ENCODE results near the gene GOLGA8N.

The GOLGA8N gene

DNA sequence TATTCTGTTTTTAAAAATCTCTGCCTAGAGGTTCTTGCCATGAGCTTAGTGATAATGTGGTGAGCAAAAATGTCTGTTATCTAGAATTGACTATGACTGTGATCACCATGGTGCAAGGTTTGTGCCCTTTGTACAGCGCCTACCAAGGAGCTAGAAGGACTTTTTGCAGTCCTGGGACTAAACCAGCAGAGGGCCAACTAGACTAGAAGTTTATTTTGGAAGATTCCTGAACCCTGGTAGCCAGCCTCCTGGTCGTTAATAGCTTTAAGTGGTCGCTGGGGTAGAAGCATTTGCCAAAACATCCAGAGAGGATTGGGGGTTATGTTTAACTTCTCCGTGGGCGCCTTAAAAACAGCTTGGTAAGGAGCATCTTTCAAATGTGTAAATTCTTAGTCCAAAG is 56.1 kb downstream of the GOLGA8N start:
- no peak overlapping the region for H3K4me3 ChIP-seq (ENCODE audit: low read length)
- peak; percentile 40 for DNase-seq (ENCODE audit: low read depth)
- TF ChIP-seq, protein P1, sequence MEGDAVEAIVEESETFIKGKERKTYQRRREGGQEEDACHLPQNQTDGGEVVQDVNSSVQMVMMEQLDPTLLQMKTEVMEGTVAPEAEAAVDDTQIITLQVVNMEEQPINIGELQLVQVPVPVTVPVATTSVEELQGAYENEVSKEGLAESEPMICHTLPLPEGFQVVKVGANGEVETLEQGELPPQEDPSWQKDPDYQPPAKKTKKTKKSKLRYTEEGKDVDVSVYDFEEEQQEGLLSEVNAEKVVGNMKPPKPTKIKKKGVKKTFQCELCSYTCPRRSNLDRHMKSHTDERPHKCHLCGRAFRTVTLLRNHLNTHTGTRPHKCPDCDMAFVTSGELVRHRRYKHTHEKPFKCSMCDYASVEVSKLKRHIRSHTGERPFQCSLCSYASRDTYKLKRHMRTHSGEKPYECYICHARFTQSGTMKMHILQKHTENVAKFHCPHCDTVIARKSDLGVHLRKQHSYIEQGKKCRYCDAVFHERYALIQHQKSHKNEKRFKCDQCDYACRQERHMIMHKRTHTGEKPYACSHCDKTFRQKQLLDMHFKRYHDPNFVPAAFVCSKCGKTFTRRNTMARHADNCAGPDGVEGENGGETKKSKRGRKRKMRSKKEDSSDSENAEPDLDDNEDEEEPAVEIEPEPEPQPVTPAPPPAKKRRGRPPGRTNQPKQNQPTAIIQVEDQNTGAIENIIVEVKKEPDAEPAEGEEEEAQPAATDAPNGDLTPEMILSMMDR (conservative IDR thresholded peaks at IDR 0.05; ENCODE audit: low read length): peak; percentile 67

DNA sequence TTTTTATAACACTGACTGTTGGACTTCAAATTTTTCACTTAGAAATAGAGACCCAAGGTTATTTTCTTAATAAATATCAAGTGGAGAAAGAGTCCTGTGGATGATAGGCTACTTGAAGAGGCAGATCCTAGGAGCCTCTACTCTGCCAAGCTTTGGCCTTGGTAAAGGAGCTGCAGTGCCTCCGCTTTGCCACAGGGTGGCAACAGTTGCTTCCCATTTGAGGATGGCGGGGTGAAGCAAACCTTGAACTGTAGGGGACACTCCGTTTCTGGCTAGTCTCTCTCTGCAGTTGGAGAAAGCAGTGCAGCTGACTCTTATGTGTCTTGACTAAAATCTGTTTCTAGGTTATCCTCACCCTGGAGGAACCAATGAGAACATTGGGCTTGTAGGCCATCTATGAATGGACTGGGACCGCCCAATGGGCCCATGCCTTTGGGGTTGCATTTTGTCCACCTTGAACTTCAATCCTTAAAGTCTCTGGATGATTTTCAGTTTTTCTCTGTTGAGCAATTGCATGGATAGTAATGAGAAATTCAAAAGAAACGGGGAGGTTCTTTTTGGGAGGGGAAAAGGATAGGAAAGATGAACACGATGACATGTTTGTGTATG is 58.1 kb downstream of the GOLGA8N start:
- H3K4me3 ChIP-seq (ENCODE audit: low read length): no peak overlapping the region
- TF ChIP-seq, protein P1 (conservative IDR thresholded peaks at IDR 0.05; ENCODE audit: low read length): peak; percentile 99
- peak; percentile 82 for DNase-seq (ENCODE audit: low read depth)

DNA sequence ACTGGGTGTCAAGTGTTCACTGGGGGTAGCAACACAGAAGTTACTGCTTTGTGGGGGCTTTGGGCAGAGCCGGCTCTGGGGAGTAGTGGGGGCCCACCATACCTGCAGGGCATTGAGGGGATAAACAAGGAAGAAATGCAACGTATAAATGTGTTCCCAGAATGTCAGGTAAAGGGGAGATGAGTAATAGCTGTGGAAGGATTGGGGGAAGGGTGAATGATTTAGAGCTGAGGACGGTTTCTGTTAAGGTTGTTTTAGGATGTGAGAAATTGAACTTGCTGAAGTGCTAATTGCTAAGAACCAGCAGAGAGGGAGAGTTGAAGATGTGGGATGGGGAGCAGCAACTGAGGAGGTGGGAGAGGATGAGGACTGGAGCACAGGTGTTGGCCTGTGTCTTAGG is 58.9 kb downstream of the GOLGA8N start:
- TF ChIP-seq, protein P1 (conservative IDR thresholded peaks at IDR 0.05; ENCODE audit: low read length): no peak
- no peak for DNase-seq (ENCODE audit: low read depth)

DNA sequence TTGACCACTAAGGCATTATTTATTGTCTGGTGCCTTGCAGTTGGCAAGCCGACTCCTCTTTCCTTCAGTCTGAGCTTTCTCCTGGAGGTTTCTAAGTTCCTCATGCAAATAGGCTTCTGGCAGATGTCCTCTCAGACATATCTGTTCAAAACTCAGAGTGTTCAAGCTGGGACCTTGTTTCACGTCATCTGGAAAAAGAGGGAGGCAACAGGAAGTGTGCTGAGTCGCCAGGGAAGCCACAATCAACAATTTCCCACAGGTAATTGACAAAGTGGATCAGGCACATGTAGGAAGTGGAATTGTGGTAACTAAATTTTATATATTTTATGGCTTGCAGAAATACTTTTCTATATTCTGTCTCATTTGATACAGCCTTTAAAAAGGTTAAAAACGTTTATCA is 62.8 kb downstream of the GOLGA8N start:
- TF ChIP-seq, protein P1 (conservative IDR thresholded peaks at IDR 0.05; ENCODE audit: low read length): no peak
- no peak for DNase-seq (ENCODE audit: low read depth)
- H3K4me3 ChIP-seq (ENCODE audit: low read length): no peak overlapping the region

More for the DNA sequence above, 58.9 kb downstream of the GOLGA8N start:
- no peak overlapping the region for H3K4me3 ChIP-seq (ENCODE audit: low read length)

DNA sequence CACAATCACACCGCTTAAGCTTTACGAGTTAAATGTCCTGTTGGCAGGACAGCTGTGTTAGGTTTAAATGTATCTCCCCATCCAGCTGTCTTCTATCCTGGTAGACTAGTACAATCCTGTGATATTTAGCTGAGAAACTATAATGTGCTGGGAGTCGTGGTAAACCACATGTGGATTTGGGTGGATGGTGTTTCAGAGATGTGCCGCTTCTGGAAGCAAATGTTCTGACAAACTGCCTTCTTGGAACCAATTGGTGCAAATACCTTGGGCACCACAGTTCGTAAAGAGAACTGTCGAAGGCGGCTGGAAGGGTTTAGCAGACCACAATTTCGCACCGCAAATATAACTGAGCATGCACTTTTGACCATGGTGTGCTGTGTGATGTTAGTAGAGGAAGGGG is 63.2 kb downstream of the GOLGA8N start:
- TF ChIP-seq, protein P1 (conservative IDR thresholded peaks at IDR 0.05; ENCODE audit: low read length): no peak
- H3K4me3 ChIP-seq (ENCODE audit: low read length): no peak overlapping the region
- DNase-seq (ENCODE audit: low read depth): no peak

All from AG10803 (cell line).